HG03108 (cell line): ENCODE measurements around the gene ZBTB11.
"Not testable (repeated sequence)": the region's sequence is repeated elsewhere in the genome, so short reads cannot be mapped to it uniquely, and the experiment has no call there.

Experiments used
- ATAC-seq: cut with Tn5 transposase; IDR thresholded peaks from one replicate; pipeline ENCODE4 v1.9.1; 2021; ENCODE audit warnings: moderate library complexity; ENCODE audit not compliant: unreplicated experiment

Gene ZBTB11

GRCh38 chr3:101691685-101692671 is 15.0 kb upstream of the ZBTB11 start:
- ATAC-seq, result not testable (repeated sequence)

- ATAC-seq, result no peak
These were observed 14.0 kb upstream of the ZBTB11 start for GRCh38 chr3:101690972-101691371.

GRCh38 chr3:101689286-101689685 is 12.4 kb upstream of the ZBTB11 start:
- ATAC-seq, result no peak

GRCh38 chr3:101687142-101687931 is 10.4 kb upstream of the ZBTB11 start:
- no peak for ATAC-seq

- ATAC-seq, result no peak
These were observed 9.0 kb upstream of the ZBTB11 start for GRCh38 chr3:101685870-101686307.

GRCh38 chr3:101685050-101685400 is 8.1 kb upstream of the ZBTB11 start:
- ATAC-seq, result no peak

- ATAC-seq, result no peak
These were observed 3.5 kb upstream of the ZBTB11 start for GRCh38 chr3:101680466-101680865.

GRCh38 chr3:101678837-101679236 is 1.9 kb upstream of the ZBTB11 start:
- ATAC-seq, result not testable (repeated sequence)

- no peak for ATAC-seq
These were observed 729 bp upstream of the ZBTB11 start for GRCh38 chr3:101677436-101678286.

GRCh38 chr3:101676216-101676764 is 642 bp downstream of the ZBTB11 start:
- peak; percentile 85 for ATAC-seq

- no peak for ATAC-seq
These were observed 1.2 kb downstream of the ZBTB11 start for GRCh38 chr3:101675709-101676215.

GRCh38 chr3:101674518-101674917 is 2.4 kb downstream of the ZBTB11 start:
- ATAC-seq, result no peak

- ATAC-seq, result no peak
These were observed 3.0 kb downstream of the ZBTB11 start for GRCh38 chr3:101673953-101674352.

GRCh38 chr3:101671014-101671413 is 5.9 kb downstream of the ZBTB11 start:
- ATAC-seq, result no peak

- ATAC-seq, result no peak
These were observed 9.1 kb downstream of the ZBTB11 start for GRCh38 chr3:101667844-101668243.

GRCh38 chr3:101667331-101667730 is 9.6 kb downstream of the ZBTB11 start:
- no peak for ATAC-seq

- no peak for ATAC-seq
These were observed 11.1 kb downstream of the ZBTB11 start for GRCh38 chr3:101665851-101666250.

- ATAC-seq, result no peak
These were observed 11.6 kb downstream of the ZBTB11 start for GRCh38 chr3:101665357-101665756.

- ATAC-seq, result no peak
These were observed 16.2 kb downstream of the ZBTB11 start for GRCh38 chr3:101660714-101661113.

GRCh38 chr3:101656651-101657050 is 20.3 kb downstream of the ZBTB11 start:
- ATAC-seq, result no peak
